H1 (cell line): Measurements from ENCODE around the gene GLB1L3. TPM values are rescaled to one million over a fixed set of nuclear protein-coding genes. Genes with fewer than 3 reads are reported as not detected.

Source experiments
- CTCF ChIA-PET: fragments of 300-600 bp; sonication (Branson Sonifier 250); formaldehyde crosslinking; loops from one replicate; lab custom pipeline; 2021; ENCODE audit not compliant: partially characterized antibody; lab: Charles Lee
- POLR2A ChIA-PET: fragments of 300-600 bp; sonication (Branson Sonifier 250); formaldehyde crosslinking; loops from one replicate; lab custom pipeline; 2021; ENCODE audit warnings: inconsistent platforms; ENCODE audit not compliant: partially characterized antibody; lab: Charles Lee
- DNase-seq, 2 experiments: peaks; one replicate each; pipeline versions ENCODE4 v3.0.0 to v3.0.0-alpha.2; 2010 to 2022; ENCODE audit warnings: low spot score in 2 of 2, low read depth in 1 of 2, mixed read lengths in 1 of 2
- FAIRE-seq: peaks from 2 replicates; lab custom pipeline; 2011; peaks lifted over from hg19 to GRCh38; lab: Jason Lieb, UNC
- H2AFZ ChIP-seq: 2 replicates; pipeline ENCODE4 v1.8.1; 2012; ENCODE audit warnings: low read length, inconsistent platforms
- H2AK5ac ChIP-seq: 2 replicates; pipeline ENCODE4 v1.6.1; 2013; ENCODE audit warnings: low read depth, low read length
- H2BK120ac ChIP-seq: replicated peaks from 2 replicates; pipeline ENCODE3; 2013; ENCODE audit warnings: low read depth, low read length, inconsistent platforms
- H2BK12ac ChIP-seq: 2 replicates; pipeline ENCODE4 v1.6.1; 2013; ENCODE audit warnings: low read depth, low read length
- H2BK15ac ChIP-seq: 2 replicates; pipeline ENCODE4 v1.6.1; 2013; ENCODE audit warnings: low read length
- H2BK20ac ChIP-seq: 2 replicates; pipeline ENCODE4 v1.6.1; 2013; ENCODE audit warnings: low read length
- H2BK5ac ChIP-seq: 2 replicates; pipeline ENCODE4 v1.6.1; 2013; ENCODE audit warnings: low read depth, low read length
- H3K14ac ChIP-seq: 2 replicates; pipeline ENCODE4 v1.6.1; 2013; ENCODE audit warnings: inconsistent platforms; ENCODE audit not compliant: insufficient read length
- H3K18ac ChIP-seq: 2 replicates; pipeline ENCODE4 v1.6.1; 2013; ENCODE audit warnings: low read length; ENCODE audit errors: extremely low read depth
- H3K23ac ChIP-seq: 2 replicates; pipeline ENCODE4 v1.6.1; 2013; ENCODE audit warnings: inconsistent platforms; ENCODE audit not compliant: insufficient read length
- H3K23me2 ChIP-seq: 2 replicates; pipeline ENCODE4 v1.6.1; 2013; ENCODE audit warnings: low read depth, low read length
- H3K27ac ChIP-seq: 2 replicates; pipeline ENCODE4 v1.6.1; 2011; ENCODE audit warnings: low read depth, low read length, inconsistent platforms
- H3K27me3 ChIP-seq, 4 experiments: replicated peaks in 1 of 4; 1 replicate in 1 of 4; 2 replicates in 3 of 4; pipeline versions ENCODE4 v1.6.1 to v1.8.1; 2011 to 2013; ENCODE audit warnings: low read length in 3 of 4, mild to moderate bottlenecking in 3 of 4, inconsistent platforms in 2 of 4, mixed read lengths in 2 of 4, moderate library complexity in 1 of 4; ENCODE audit not compliant: control insufficient read depth in 3 of 4, insufficient read depth in 3 of 4; ENCODE audit errors: extremely low read depth in 1 of 4
- H3K36me3 ChIP-seq, 4 experiments: 2 replicates each; pipeline versions ENCODE4 v1.6.1 to v1.8.1; 2011 to 2013; ENCODE audit warnings: mild to moderate bottlenecking in 4 of 4, low read length in 3 of 4, moderate library complexity in 2 of 4, control low read depth in 1 of 4, inconsistent platforms in 1 of 4; ENCODE audit not compliant: insufficient read depth in 4 of 4, control insufficient read depth in 2 of 4
- H3K4ac ChIP-seq: replicated peaks from 2 replicates; pipeline ENCODE3; 2013; ENCODE audit warnings: low read length, low read depth, mixed read lengths, inconsistent platforms; ENCODE audit not compliant: insufficient read length
- H3K4me1 ChIP-seq, 4 experiments: replicated peaks in 1 of 4; 1 replicate in 1 of 4; 2 replicates in 3 of 4; pipeline versions ENCODE4 v1.6.1 to v1.8.1; 2011 to 2013; ENCODE audit warnings: low read length in 3 of 4, inconsistent platforms in 2 of 4, mixed read lengths in 1 of 4; ENCODE audit not compliant: insufficient read depth in 4 of 4, control insufficient read depth in 3 of 4
- H3K4me2 ChIP-seq, 2 experiments: 2 replicates each; pipeline versions ENCODE4 v1.6.1 to v1.8.1; 2011 to 2013; ENCODE audit warnings: low read depth in 2 of 2, low read length in 2 of 2, control low read depth in 1 of 2, inconsistent platforms in 1 of 2, mild to moderate bottlenecking in 1 of 2; ENCODE audit not compliant: insufficient read depth in 1 of 2
- H3K4me3 ChIP-seq, 4 experiments: fragments of 200-600, 300-600 bp in 1 of 4; sonication (generic), shearing (Covaris generic), sonication (Bioruptor Twin) in 1 of 4; 2 replicates each; pipeline versions ENCODE4 v1.5.1 to v1.8.1; 2011 to 2016; ENCODE audit warnings: low read length in 4 of 4, low read depth in 3 of 4, control low read depth in 2 of 4, inconsistent platforms in 2 of 4, mild to moderate bottlenecking in 2 of 4, mixed read lengths in 1 of 4, moderate library complexity in 1 of 4; ENCODE audit not compliant: insufficient read depth in 2 of 4; ENCODE audit errors: extremely low read depth in 1 of 4
- H3K56ac ChIP-seq: replicated peaks from 2 replicates; pipeline ENCODE3; 2013; ENCODE audit warnings: low read depth, mild to moderate bottlenecking, mixed read lengths, low read length, inconsistent platforms; ENCODE audit not compliant: insufficient read length
- H3K79me1 ChIP-seq: 2 replicates; pipeline ENCODE4 v1.6.1; 2013; ENCODE audit warnings: low read depth, low read length, control low read depth
- H3K79me2 ChIP-seq, 2 experiments: 2 replicates each; pipeline versions ENCODE4 v1.6.1 to v1.8.1; 2012 to 2013; ENCODE audit warnings: low read length in 2 of 2, mild to moderate bottlenecking in 2 of 2, inconsistent platforms in 1 of 2; ENCODE audit not compliant: insufficient read depth in 2 of 2, control insufficient read depth in 1 of 2
- H3K9ac ChIP-seq, 4 experiments: replicated peaks in 1 of 4; 1 replicate in 1 of 4; 2 replicates in 3 of 4; pipeline versions ENCODE4 v1.6.1 to v1.8.1; 2011 to 2013; ENCODE audit warnings: low read depth in 3 of 4, low read length in 3 of 4, control low read depth in 2 of 4, mild to moderate bottlenecking in 2 of 4, moderate library complexity in 2 of 4, inconsistent platforms in 1 of 4; ENCODE audit errors: extremely low read depth in 1 of 4
- H3K9me3 ChIP-seq, 2 experiments: 2 replicates each; pipeline versions ENCODE4 v1.6.1 to v1.8.1; 2012 to 2013; ENCODE audit warnings: mild to moderate bottlenecking in 2 of 2, moderate library complexity in 2 of 2, control low read depth in 1 of 2, inconsistent platforms in 1 of 2, low read depth in 1 of 2, low read length in 1 of 2, mixed read lengths in 1 of 2; ENCODE audit not compliant: insufficient read depth in 2 of 2
- H4K20me1 ChIP-seq, 2 experiments: replicated peaks in 1 of 2; 2 replicates each; pipeline versions ENCODE3 to v1.8.1; 2011 to 2013; ENCODE audit warnings: inconsistent platforms in 2 of 2, low read length in 2 of 2, mild to moderate bottlenecking in 1 of 2; ENCODE audit not compliant: insufficient read depth in 2 of 2, control insufficient read depth in 1 of 2
- H4K5ac ChIP-seq: 2 replicates; pipeline ENCODE4 v1.6.1; 2013; ENCODE audit warnings: low read length, low read depth, mixed read lengths, inconsistent platforms; ENCODE audit not compliant: insufficient read length
- H4K8ac ChIP-seq: 2 replicates; pipeline ENCODE4 v1.8.0; 2013; ENCODE audit warnings: mild to moderate bottlenecking, moderate library complexity, low read length, inconsistent platforms; ENCODE audit not compliant: insufficient read depth; ENCODE audit errors: extremely low read depth
- H4K91ac ChIP-seq: replicated peaks from 2 replicates; pipeline ENCODE3; 2013; ENCODE audit warnings: low read length, mixed read lengths, inconsistent platforms; ENCODE audit not compliant: insufficient read length
- ASH2L ChIP-seq: fragments of 200-600, 300-600 bp; sonication (generic); IDR thresholded peaks from one replicate; pipeline ENCODE4 v1.7.1; 2017; ENCODE audit warnings: low read length
- CREB1 ChIP-seq: IDR thresholded peaks from 2 replicates; pipeline ENCODE4 v1.6.1; 2012; ENCODE audit warnings: inconsistent platforms
- EP300 ChIP-seq, 2 experiments: IDR thresholded peaks; 1 replicate in 1 of 2; 2 replicates in 1 of 2; pipeline ENCODE4 v1.6.1; 2011 to 2012; ENCODE audit warnings: low read depth in 2 of 2, low read length in 2 of 2, mild to moderate bottlenecking in 2 of 2, borderline replicate concordance in 1 of 2, inconsistent platforms in 1 of 2, moderate library complexity in 1 of 2
- HDAC2 ChIP-seq, 2 experiments: fragments of 300-600 bp in 1 of 2; sonication (generic) in 1 of 2; IDR thresholded peaks; 2 replicates each; pipeline ENCODE4 v1.6.1; 2011 to 2012; ENCODE audit warnings: low read depth in 2 of 2, low read length in 2 of 2, mild to moderate bottlenecking in 2 of 2, moderate library complexity in 2 of 2, borderline replicate concordance in 1 of 2, inconsistent platforms in 1 of 2
- JUND ChIP-seq: IDR thresholded peaks from 2 replicates; pipeline ENCODE4 v1.6.1; 2011; ENCODE audit warnings: mild to moderate bottlenecking, improper control_type of control experiment, low read length
- KDM1A ChIP-seq: fragments of 200-600, 300-600 bp; sonication (generic); IDR thresholded peaks from 2 replicates; pipeline ENCODE4 v1.7.1; 2016; ENCODE audit warnings: mild to moderate bottlenecking, low read length, borderline replicate concordance
- KDM5A ChIP-seq: fragments of 200-600 bp; IDR thresholded peaks from 2 replicates; pipeline ENCODE4 v1.7.1; 2012; ENCODE audit warnings: mild to moderate bottlenecking, low read length, inconsistent platforms, mixed read lengths
- MAFK ChIP-seq: IDR thresholded peaks from 2 replicates; pipeline ENCODE4 v1.6.1; 2012; ENCODE audit warnings: low read depth, mild to moderate bottlenecking, improper control_type of control experiment, low read length
- RXRA ChIP-seq: IDR thresholded peaks from 2 replicates; pipeline ENCODE4 v1.6.1; 2011; ENCODE audit warnings: low read depth, mild to moderate bottlenecking, low read length, moderate library complexity; ENCODE audit not compliant: insufficient read depth
- SIN3A ChIP-seq, 2 experiments: IDR thresholded peaks in 1 of 2; conservative IDR thresholded peaks in 1 of 2; 2 replicates each; pipeline ENCODE4 v1.6.1; 2011 to 2012; ENCODE audit warnings: low read length in 2 of 2, improper control_type of control experiment in 1 of 2, low read depth in 1 of 2, mild to moderate bottlenecking in 1 of 2
- SIRT6 ChIP-seq: IDR thresholded peaks from one replicate; pipeline ENCODE4 v1.7.1; 2012; ENCODE audit warnings: low read length, inconsistent platforms
- SP2 ChIP-seq: IDR thresholded peaks from 2 replicates; pipeline ENCODE4 v1.6.1; 2012; ENCODE audit warnings: mild to moderate bottlenecking, low read length, inconsistent platforms
- SP4 ChIP-seq: IDR thresholded peaks from 2 replicates; pipeline ENCODE4 v1.6.1; 2012; ENCODE audit warnings: low read length, inconsistent platforms
- TEAD4 ChIP-seq: IDR thresholded peaks from 2 replicates; pipeline ENCODE4 v1.6.1; 2012; ENCODE audit warnings: low read depth, low read length, inconsistent platforms, mixed read lengths
- YY1 ChIP-seq: IDR thresholded peaks from 2 replicates; pipeline ENCODE4 v1.6.1; 2011; ENCODE audit warnings: low read depth, mild to moderate bottlenecking, low read length
- WGBS, 2 experiments: shearing (Covaris generic) in 1 of 2; methylation state at CpG; one replicate each; pipeline versions ENCODE4 v1.1.6 to v1.1.7; 2013 to 2015; ENCODE audit warnings: low lambda C conversion rate in 2 of 2, mixed read lengths in 2 of 2, inconsistent platforms in 1 of 2, low coverage in 1 of 2, missing lambda C conversion rate in 1 of 2; ENCODE audit not compliant: insufficient replicate concordance in 2 of 2, insufficient coverage in 1 of 2, insufficient read length in 1 of 2; ENCODE audit errors: extremely low coverage in 1 of 2, missing lambda C conversion rate in 1 of 2; 5-methylcytosine and 5-hydroxymethylcytosine counted together
- polyA plus RNA-seq, 7 experiments: library from polyadenylated mRNA; depleted of rRNA in 3 of 7; stranded (reverse) in 5 of 7; unstranded in 2 of 7; fragments of >200 nt in 5 of 7; fragments of 200-250 nt in 2 of 7; gene quantifications; 1 replicate in 5 of 7; 2 replicates in 1 of 7; 4 replicates in 1 of 7; pipeline versions ENCODE4 v1.2.1 to v1.2.3, GENCODE V29; 2011 to 2013; ENCODE audit warnings: missing spikeins in 2 of 7, mixed read lengths in 2 of 7
- total RNA-seq: library from RNA; stranded (reverse); fragmentation: NEBNext Ultra II Directional; extraction: Animal tissue kit (Norgen Biotek cat#: 25700); gene quantifications from 2 replicates; pipeline ENCODE4 v1.2.1, GENCODE V29; 2021

GLB1L3 gene
- total and polyA plus RNA-seq, 2 of the 8 experiments (the other 6 are each of a cell fraction or from before 2014, with no cell fraction given) = 14.9 to 33.2 TPM

DNA sequence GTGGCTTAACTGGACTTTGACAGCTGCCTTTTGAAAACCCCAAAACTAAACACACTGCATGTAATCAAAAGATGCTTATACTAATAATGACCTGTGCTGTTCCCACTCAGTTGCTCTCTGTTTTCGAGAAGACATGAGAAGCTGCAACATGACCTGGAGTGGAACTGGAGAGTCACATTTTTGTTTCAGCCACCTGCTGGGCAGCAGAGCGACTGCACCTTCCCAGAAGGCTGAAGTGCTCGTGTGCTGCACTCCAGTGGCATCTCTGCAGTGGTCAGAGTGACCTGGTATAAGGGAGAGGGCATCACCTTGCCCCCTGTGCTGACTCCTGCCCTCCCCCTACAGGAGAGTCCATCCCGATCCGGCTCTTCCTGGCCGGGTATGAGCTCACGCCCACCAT is 31.6 kb upstream of the GLB1L3 start:
- no peaks in the 10 kb centered on the region for H3K23me2 ChIP-seq
- ChIA-PET CTCF (interaction anchor here (0.8 to 3.7 kb wide), 17 partner anchors 8 to 216 kb away, joined by 3 to 23 read pairs (median 4); partner anchors contain the start of genes ACAD8, GLB1L3, NCAPD3 and THYN1), POLR2A (interaction anchor here (1.0 to 2.1 kb wide), 3 partner anchors 9 to 20 kb away, joined by 4 to 8 read pairs (median 5); partner anchors contain the start of genes ACAD8, NCAPD3, THYN1 and VPS26B)
- H4K5ac ChIP-seq = no peak overlapping the region
- H3K9me3 ChIP-seq = no peaks in the 10 kb centered on the region
- H3K9ac ChIP-seq = no peak overlapping the region
- H2BK5ac ChIP-seq = no peak overlapping the region
- no peak overlapping the region for H3K23ac ChIP-seq
- H3K4ac ChIP-seq = no peak overlapping the region
- H4K91ac ChIP-seq = no peak overlapping the region
- H2BK15ac ChIP-seq = no peak overlapping the region
- H2BK120ac ChIP-seq = no peak overlapping the region
- no peak overlapping the region for H3K18ac ChIP-seq
- WGBS, 2 experiments = 82% methylated on average over 7 of the region's 7 CpGs; no CpG with 5 or more reads in 1 of the 2 experiments
- H4K8ac ChIP-seq = no peak overlapping the region
- H3K27ac ChIP-seq = no peak overlapping the region
- H2AFZ ChIP-seq = no peak overlapping the region
- H3K4me2 ChIP-seq = no peak overlapping the region
- no peak overlapping the region for H3K4me3 ChIP-seq
- peaks cover 8 to 28% (median 21%) of the 10 kb centered on the region in 4 experiments for H3K36me3 ChIP-seq
- H3K4me1 ChIP-seq = no peaks in the 10 kb centered on the region
- H2BK20ac ChIP-seq = no peak overlapping the region
- no peak overlapping the region for H2BK12ac ChIP-seq
- no peak overlapping the region for H2AK5ac ChIP-seq
- FAIRE-seq (no peak), DNase-seq (no peak)
- H3K14ac ChIP-seq = no peak overlapping the region
- no peaks in the 10 kb centered on the region for H3K27me3 ChIP-seq
- H3K79me1 ChIP-seq = no peaks in the 10 kb centered on the region
- H3K79me2 ChIP-seq = no peaks in the 10 kb centered on the region
- H3K56ac ChIP-seq = no peak overlapping the region
- H4K20me1 ChIP-seq = no peaks in the 10 kb centered on the region
- TF ChIP-seq ASH2L (no peak), SIN3A (conservative IDR thresholded peaks at IDR 0.05 in 1 of 2, IDR thresholded peaks at IDR 0.05 in 1 of 2; ENCODE audit: low read depth in 1 of 2, low read length in 2 of 2) (no peak), CREB1 (no peak), KDM5A (no peak), MAFK (no peak), YY1 (no peak), HDAC2 (IDR thresholded peaks at IDR 0.05; ENCODE audit: borderline replicate concordance in 1 of 2, low read depth in 2 of 2, low read length in 2 of 2) (no peak), TEAD4 (0 out of 2 replicates have a peak, but pooled peaks have one; percentile 4), RXRA (no peak), KDM1A (no peak), SIRT6 (no peak), EP300 (IDR thresholded peaks at IDR 0.05; ENCODE audit: borderline replicate concordance in 1 of 2, low read depth in 2 of 2, low read length in 2 of 2) (no peak), JUND (no peak), SP4 (no peak), SP2 (no peak)
